Vagina (tissue), 2 donors: ENCODE data around the gene ZNF146.

ENCODE experiments used
- CTCF ChIP-seq, 3 experiments: fragments of 450-650 bp in 2 of 3; fragments of 200-600 bp in 1 of 3; sonication (generic) in 1 of 3; IDR thresholded peaks; one replicate each; pipeline ENCODE4 v1.5.1; 2017 to 2019; ENCODE audit warnings: antibody characterized with exemption in 3 of 3, mild to moderate bottlenecking in 2 of 3, moderate library complexity in 2 of 3
- POLR2A ChIP-seq, 2 donors: fragments of 450-650 bp; IDR thresholded peaks; one replicate each; pipeline ENCODE4 v1.6.1; 2017; ENCODE audit warnings: antibody characterized with exemption in 2 of 2, mild to moderate bottlenecking in 2 of 2, moderate library complexity in 2 of 2
- POLR2AphosphoS5 ChIP-seq, 2 donors: sonication (generic); formaldehyde crosslinking; IDR thresholded peaks; one replicate each; pipeline ENCODE4 v1.9.0; 2017; ENCODE audit warnings: antibody characterized with exemption in 2 of 2, mild to moderate bottlenecking in 2 of 2, low read depth in 1 of 2; ENCODE audit not compliant: insufficient read depth in 1 of 2

GRCh38 chr19:36198119-36198518 lies 16.8 kb upstream of the ZNF146 start:
- TF ChIP-seq CTCF (IDR thresholded peaks at IDR 0.05) (no peak), POLR2AphosphoS5 (IDR thresholded peaks at IDR 0.05; ENCODE audit: insufficient read depth in 1 of 2, low read depth in 1 of 2) (no peak), POLR2A (IDR thresholded peaks at IDR 0.05) (no peak)
